ENCODE results near the gene ST3GAL3. TPM values are rescaled to one million over a fixed set of nuclear protein-coding genes. Genes with fewer than 3 reads are reported as not detected.

Gene ST3GAL3
- total and polyA plus RNA-seq, 2 donors (not counting 3 experiments of a cell fraction or from before 2014, with no cell fraction given): 14.3 to 35.8 TPM

DNA sequence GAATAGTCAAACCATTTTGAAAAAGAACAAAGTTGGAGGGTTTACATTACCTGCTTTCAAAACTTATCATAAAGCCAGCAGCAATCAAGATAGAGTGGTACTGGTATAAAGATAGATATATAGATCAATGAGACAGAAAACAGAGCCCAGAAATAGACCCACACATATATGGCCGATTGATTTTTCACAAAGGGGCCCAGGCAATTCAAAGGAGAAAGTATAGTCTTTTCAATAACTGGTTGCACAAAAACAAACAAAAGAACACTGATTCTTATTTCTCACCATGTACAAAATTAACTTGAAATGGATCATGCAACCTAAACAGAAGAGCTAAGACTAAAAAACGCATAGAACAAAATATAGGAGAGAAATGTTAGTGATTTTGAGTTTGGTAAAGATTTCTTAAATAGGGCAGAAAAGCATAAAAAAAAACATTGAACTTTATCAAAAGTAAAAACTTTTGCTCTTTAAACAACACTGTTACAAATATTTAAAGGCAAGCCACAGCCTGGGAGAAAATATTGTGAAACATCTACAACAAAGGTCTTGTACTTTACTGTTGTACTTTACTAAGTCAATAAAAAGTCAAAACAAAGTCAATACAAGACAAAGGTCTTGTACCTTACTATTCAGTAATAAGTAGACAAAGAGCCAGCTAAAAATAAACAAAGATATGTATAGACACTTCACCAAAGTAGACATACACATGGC, 50.2 kb downstream of the ST3GAL3 start:
- no peaks in the 10 kb centered on the region for H4K20me1 ChIP-seq (replicated peaks; ENCODE audit: control insufficient read depth, extremely low read depth, insufficient read depth, low read length)
- intact Hi-C loops (cut with micrococcal nuclease): no loop called here
- ChIA-PET CTCF (interaction anchor here (13.7 kb wide), 1 partner anchor 174 kb away, joined by 965 read pairs; the partner anchor contains the start of gene ARTN), POLR2A (no interaction called here)
- no peak overlapping the region for H3K4me2 ChIP-seq (ENCODE audit: insufficient read depth, low read length)
- peaks cover 6% of the 10 kb centered on the region for H3K4me1 ChIP-seq (ENCODE audit: control insufficient read depth, extremely low read depth, insufficient read depth, low read length)
- FAIRE-seq: no peak
- H3K9ac ChIP-seq (replicated peaks; ENCODE audit: extremely low read depth, insufficient read depth, low read length): no peak overlapping the region
- no peak for DNase-seq (ENCODE audit: low read depth, low spot score)
- no peak overlapping the region for H3K27ac ChIP-seq (ENCODE audit: insufficient read depth, low read depth, low read length)
- no peak for TF ChIP-seq MYC (IDR thresholded peaks at IDR 0.05; ENCODE audit: low read depth, low read length)
- no peak for TF ChIP-seq GATA2 (IDR thresholded peaks at IDR 0.05; ENCODE audit: insufficient read depth, insufficient read length, low read depth, low read length)
- no peak for TF ChIP-seq EZH2 (IDR thresholded peaks at IDR 0.05; ENCODE audit: borderline replicate concordance, low read depth, low read length, severe bottlenecking)
- TF ChIP-seq, protein P1, sequence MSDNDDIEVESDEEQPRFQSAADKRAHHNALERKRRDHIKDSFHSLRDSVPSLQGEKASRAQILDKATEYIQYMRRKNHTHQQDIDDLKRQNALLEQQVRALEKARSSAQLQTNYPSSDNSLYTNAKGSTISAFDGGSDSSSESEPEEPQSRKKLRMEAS (IDR thresholded peaks at IDR 0.05; ENCODE audit: insufficient read depth, insufficient read length): no peak
- no peak for TF ChIP-seq POLR2AphosphoS5 (IDR thresholded peaks at IDR 0.05; ENCODE audit: insufficient read depth, low read depth, low read length)
- TF ChIP-seq, protein P2, sequence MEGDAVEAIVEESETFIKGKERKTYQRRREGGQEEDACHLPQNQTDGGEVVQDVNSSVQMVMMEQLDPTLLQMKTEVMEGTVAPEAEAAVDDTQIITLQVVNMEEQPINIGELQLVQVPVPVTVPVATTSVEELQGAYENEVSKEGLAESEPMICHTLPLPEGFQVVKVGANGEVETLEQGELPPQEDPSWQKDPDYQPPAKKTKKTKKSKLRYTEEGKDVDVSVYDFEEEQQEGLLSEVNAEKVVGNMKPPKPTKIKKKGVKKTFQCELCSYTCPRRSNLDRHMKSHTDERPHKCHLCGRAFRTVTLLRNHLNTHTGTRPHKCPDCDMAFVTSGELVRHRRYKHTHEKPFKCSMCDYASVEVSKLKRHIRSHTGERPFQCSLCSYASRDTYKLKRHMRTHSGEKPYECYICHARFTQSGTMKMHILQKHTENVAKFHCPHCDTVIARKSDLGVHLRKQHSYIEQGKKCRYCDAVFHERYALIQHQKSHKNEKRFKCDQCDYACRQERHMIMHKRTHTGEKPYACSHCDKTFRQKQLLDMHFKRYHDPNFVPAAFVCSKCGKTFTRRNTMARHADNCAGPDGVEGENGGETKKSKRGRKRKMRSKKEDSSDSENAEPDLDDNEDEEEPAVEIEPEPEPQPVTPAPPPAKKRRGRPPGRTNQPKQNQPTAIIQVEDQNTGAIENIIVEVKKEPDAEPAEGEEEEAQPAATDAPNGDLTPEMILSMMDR (IDR thresholded peaks at IDR 0.05; ENCODE audit: extremely low read depth in 1 of 2, insufficient read depth in 1 of 2, low read depth in 1 of 2, low read length in 2 of 2): no peak
- TF ChIP-seq FOS (IDR thresholded peaks at IDR 0.05; ENCODE audit: borderline replicate concordance, insufficient read depth, low read length): no peak
- H3K9me3 ChIP-seq (replicated peaks; ENCODE audit: control insufficient read depth, insufficient read depth, low read length): no peaks in the 10 kb centered on the region
- no peak overlapping the region for H3K4me3 ChIP-seq (replicated peaks in 1 of 3; ENCODE audit: insufficient read depth in 1 of 3, low read depth in 1 of 3, low read length in 3 of 3)
- H2AFZ ChIP-seq (ENCODE audit: low read depth, low read length): no peak overlapping the region
- H3K79me2 ChIP-seq (ENCODE audit: control insufficient read depth, insufficient read depth, low read length): no peaks in the 10 kb centered on the region
- BruUV-seq (replicated peaks): no TSS peak
- dilution Hi-C loops (cut with MboI; ENCODE audit: extremely low pct_ligation_motif_present, low sequenced_read_pairs): loop anchor here (25.0 kb wide), 1 partner anchor 180 kb away; the partner anchor contains the start of genes ARTN and IPO13
- H3K36me3 ChIP-seq (ENCODE audit: control insufficient read depth in 2 of 2, extremely low read depth in 1 of 2, insufficient read depth in 2 of 2, low read length in 2 of 2): no peaks in the 10 kb centered on the region
- no peaks in the 10 kb centered on the region for H3K9me1 ChIP-seq (replicated peaks; ENCODE audit: control insufficient read depth, extremely low read depth, insufficient read depth, low read length)
- H3K27me3 ChIP-seq (ENCODE audit: control insufficient read depth in 2 of 2, insufficient read depth in 2 of 2, low read length in 2 of 2): no peaks in the 10 kb centered on the region
